HG03457 (cell line): ENCODE results near the gene HIVEP3.

Source experiments
- ATAC-seq: cut with Tn5 transposase; IDR thresholded peaks from one replicate; pipeline ENCODE4 v1.9.1; 2021; ENCODE audit warnings: moderate number of reproducible peaks; ENCODE audit not compliant: unreplicated experiment

The HIVEP3 gene

DNA sequence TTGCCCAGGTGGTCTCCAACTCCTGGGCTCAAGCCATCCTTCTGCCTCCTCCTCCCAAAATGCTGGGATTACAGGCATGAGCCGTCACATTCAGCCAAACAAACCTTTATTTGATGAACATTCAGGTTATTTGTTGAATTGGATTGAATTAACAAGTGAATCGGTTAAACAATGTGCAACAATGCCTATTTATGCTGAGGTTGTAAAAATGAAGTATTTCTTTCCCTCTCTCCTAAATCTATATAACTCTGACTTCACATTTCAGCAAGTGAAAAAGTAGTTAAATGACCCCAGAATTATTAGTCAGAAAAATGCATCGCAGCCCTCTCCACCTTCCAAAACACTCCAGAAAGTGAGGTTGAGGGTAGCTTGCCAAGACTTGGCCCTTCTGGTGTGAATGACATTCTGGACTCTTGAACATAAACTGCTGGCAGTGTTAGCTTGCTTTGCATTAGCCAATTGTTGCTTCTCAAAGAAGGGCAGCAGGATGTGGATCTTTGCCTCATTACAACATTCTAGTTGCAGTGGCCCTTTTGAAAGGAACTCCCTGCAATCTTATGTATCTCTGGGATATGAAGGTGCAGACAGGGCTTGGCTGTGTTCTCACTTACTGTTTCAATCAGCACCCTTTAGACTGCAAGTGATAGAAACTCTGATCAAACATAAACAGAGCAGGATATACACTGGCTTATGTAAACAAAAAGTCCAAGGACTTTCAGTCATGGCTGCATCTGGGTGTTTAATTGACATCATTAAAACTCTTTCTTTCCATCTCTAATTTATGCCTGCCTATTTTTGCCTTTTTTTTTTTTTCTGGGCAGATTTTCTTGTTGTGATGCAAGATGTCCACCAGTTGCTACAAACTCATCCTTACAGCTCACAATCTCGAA lies 456.7 kb downstream of the HIVEP3 start:
- no peak for ATAC-seq

DNA sequence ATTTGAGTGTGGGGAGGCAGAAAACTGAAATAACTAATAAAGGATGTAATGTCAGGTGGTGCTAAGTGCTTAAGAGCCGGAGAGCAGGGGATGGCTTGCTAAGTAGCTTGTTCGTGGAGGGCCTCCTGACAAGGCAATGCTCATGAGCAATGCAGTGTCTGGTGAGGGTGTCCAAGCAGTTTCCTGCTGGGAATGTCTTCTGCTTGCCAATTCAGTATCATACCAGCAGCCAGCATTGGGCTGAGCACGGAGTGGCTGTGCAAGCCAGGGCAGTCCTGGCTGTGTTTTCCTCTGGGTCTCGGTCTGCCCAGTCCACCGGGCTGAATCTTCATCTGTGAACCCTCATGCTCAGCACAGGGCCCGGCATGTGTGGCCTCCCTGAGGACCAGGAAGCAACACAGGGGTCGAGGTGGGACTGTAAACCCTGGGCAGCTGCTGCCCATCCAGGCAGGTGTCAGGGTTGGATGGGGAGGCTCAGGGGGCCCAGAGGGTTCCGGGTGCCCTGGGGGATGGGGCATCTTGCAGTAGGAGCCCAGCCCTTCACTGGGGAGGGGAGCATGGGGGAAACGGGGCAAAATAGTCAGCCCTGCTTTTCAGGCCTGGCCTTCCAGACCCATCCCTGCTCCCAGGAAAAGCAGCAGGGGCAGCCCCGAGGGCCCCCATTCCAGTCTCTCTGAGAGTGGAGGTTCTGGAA lies 461.7 kb downstream of the HIVEP3 start:
- ATAC-seq, result no peak
